HepG2 (cell line): ENCODE results near the gene RSPH9. TPM values are rescaled to one million over a fixed set of nuclear protein-coding genes. Genes with fewer than 3 reads are reported as not detected.

ENCODE experiments used
- CREM ChIP-seq, 2 experiments: sonication (generic) in 1 of 2; formaldehyde crosslinking in 1 of 2; IDR thresholded peaks; 2 replicates each; pipeline versions ENCODE4 v1.4.0 to v1.6.1; 2016 to 2020; ENCODE audit warnings: antibody characterized with exemption in 1 of 2, mild to moderate bottlenecking in 1 of 2, missing genetic modification reagents in 1 of 2
- DNMT1 ChIP-seq: sonication (generic); formaldehyde crosslinking; IDR thresholded peaks from 2 replicates; pipeline ENCODE4 v1.5.1; 2020; ENCODE audit warnings: mild to moderate bottlenecking, missing genetic modification reagents
- EHMT2 ChIP-seq: fragments of 200-600 bp; sonication (generic); IDR thresholded peaks from 2 replicates; pipeline ENCODE4 v1.7.0; 2017; ENCODE audit warnings: antibody characterized with exemption, low read depth, low read length, borderline replicate concordance
- KIAA2018 ChIP-seq: sonication (generic); formaldehyde crosslinking; IDR thresholded peaks from 2 replicates; pipeline ENCODE4 v1.5.0; 2020; ENCODE audit warnings: mild to moderate bottlenecking, missing genetic modification reagents, borderline replicate concordance
- PRPF4 ChIP-seq: fragments of 200-400 bp; formaldehyde crosslinking; IDR thresholded peaks from 2 replicates; pipeline ENCODE4 v1.6.1; 2016; ENCODE audit warnings: low read length, low read depth; ENCODE audit not compliant: poor library complexity, severe bottlenecking
- SIX4 ChIP-seq: sonication (generic); formaldehyde crosslinking; IDR thresholded peaks from 2 replicates; pipeline ENCODE4 v1.4.0; 2020; ENCODE audit warnings: missing genetic modification reagents
- SP5 ChIP-seq: IDR thresholded peaks from 2 replicates; pipeline ENCODE4 v1.6.1; 2016; ENCODE audit warnings: low read depth, borderline replicate concordance
- SRSF4 ChIP-seq: fragments of 200-400 bp; formaldehyde crosslinking; IDR thresholded peaks from one replicate; pipeline ENCODE4 v1.6.1; 2018; ENCODE audit warnings: mild to moderate bottlenecking, low read depth, low read length, moderate library complexity; ENCODE audit not compliant: poor library complexity, severe bottlenecking
- ZFP62 ChIP-seq: sonication (generic); formaldehyde crosslinking; IDR thresholded peaks from 2 replicates; pipeline ENCODE4 v1.4.0; 2020; ENCODE audit warnings: missing genetic modification reagents
- ZNF337 ChIP-seq: sonication (generic); formaldehyde crosslinking; IDR thresholded peaks from 2 replicates; pipeline ENCODE4 v1.5.1; 2020; ENCODE audit warnings: missing genetic modification reagents, low read depth, mild to moderate bottlenecking, borderline replicate concordance
- ZNF513 ChIP-seq: sonication (generic); formaldehyde crosslinking; conservative IDR thresholded peaks from 2 replicates; pipeline ENCODE4 v1.5.0; 2020; ENCODE audit warnings: missing genetic modification reagents
- polyA plus RNA-seq, 8 experiments: library from polyadenylated mRNA; depleted of rRNA in 3 of 8; stranded (reverse) in 7 of 8; unstranded in 1 of 8; fragments of >200 nt; fragmentation: Illumina TruSeq in 4 of 8; extraction: Trizol in 4 of 8; gene quantifications; 2 replicates each; pipeline versions ENCODE4 v1.2.1 to v1.2.3, GENCODE V29; 2011 to 2016; ENCODE audit warnings: low read depth in 4 of 8, missing spikeins in 1 of 8, mixed read lengths in 1 of 8; ENCODE audit not compliant: insufficient read depth in 1 of 8
- total RNA-seq, 5 experiments: library from RNA; depleted of rRNA; stranded (reverse); fragments of >200 nt; fragmentation: Illumina TruSeq; extraction: Trizol; gene quantifications; 2 replicates each; pipeline ENCODE4 v1.2.3, GENCODE V29; 2016; ENCODE audit warnings: low read depth in 1 of 5
- TF ChIP-seq, protein P1 (sequence below): sonication (generic); formaldehyde crosslinking; IDR thresholded peaks from 2 replicates; pipeline ENCODE4 v1.4.0; 2020; ENCODE audit warnings: missing genetic modification reagents
- TF ChIP-seq, protein P2 (sequence below): sonication (generic); formaldehyde crosslinking; IDR thresholded peaks from 2 replicates; pipeline ENCODE4 v1.4.0; 2020; ENCODE audit warnings: missing genetic modification reagents, low read depth, mild to moderate bottlenecking, borderline replicate concordance
- TF ChIP-seq, protein P3 (sequence below): sonication (generic); formaldehyde crosslinking; IDR thresholded peaks from 2 replicates; pipeline ENCODE4 v1.5.1; 2020; ENCODE audit warnings: missing genetic modification reagents, mild to moderate bottlenecking, borderline replicate concordance

Gene RSPH9
- total and polyA plus RNA-seq, 2 of the 13 experiments (the other 11 are each of a cell fraction or from before 2014, with no cell fraction given) = 0.04 TPM; not detected in 1

DNA sequence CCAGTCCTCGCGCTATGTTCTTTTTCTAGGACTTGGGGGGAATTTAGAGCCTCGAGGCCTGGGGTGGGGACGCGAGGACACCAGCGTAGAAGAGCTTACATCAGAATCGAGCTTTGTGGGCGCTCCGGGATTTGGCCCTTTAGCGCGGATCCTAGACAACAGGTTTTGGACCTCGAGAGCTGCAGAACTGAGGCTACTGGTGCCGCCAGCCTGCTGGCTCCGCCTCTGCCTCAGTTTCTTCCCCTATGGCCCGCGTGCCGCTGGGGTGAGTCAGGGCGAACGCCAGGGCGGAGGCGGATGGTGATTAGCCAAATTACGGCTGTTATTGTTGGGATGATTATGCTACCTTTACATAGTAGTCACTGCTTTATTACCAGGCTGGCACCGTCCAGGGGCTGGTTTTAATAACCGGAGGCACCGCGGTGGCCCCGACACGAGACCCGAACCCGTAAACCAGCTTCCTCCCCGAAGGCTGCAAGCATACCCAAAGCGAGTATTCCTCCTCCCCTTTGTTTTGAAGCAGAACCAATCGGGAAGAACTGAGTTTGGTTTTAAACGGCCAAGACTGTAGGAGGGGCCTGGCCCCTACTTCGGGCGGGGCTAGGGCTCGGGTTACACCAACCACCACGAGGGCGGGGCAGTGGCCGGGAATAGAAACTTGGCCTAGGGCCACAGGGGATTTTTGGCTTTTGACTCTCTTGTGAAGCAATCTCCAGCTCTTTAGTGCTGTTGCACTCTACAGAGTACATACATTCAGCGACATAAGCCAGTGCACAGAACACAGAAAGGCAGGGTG is 15.1 kb upstream of the RSPH9 start (continued):
- TF ChIP-seq, protein P1, sequence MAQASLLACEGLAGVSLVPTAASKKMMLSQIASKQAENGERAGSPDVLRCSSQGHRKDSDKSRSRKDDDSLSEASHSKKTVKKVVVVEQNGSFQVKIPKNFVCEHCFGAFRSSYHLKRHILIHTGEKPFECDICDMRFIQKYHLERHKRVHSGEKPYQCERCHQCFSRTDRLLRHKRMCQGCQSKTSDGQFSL = peak; percentile 60
- TF ChIP-seq EHMT2 (no peak), PRPF4 (no peak), SIX4 (CRISPR knock-in tag) (peak; percentile 99), ZNF513 (CRISPR knock-in tag) (0 out of 2 replicates have a peak, but pooled peaks have one; percentile 38), SRSF4 (no peak), KIAA2018 (CRISPR knock-in tag) (no peak), DNMT1 (CRISPR knock-in tag) (no peak), ZNF337 (peak; percentile 71; the same call in 1 of the 2 replicates), CREM (IDR thresholded peaks at IDR 0.05) (peak; percentile 66; the same call in 1 of the 2 replicates), CREM (CRISPR knock-in tag; IDR thresholded peaks at IDR 0.05) (no peak), ZFP62 (no peak), SP5 (CRISPR knock-in tag) (peak; percentile 96)
- TF ChIP-seq, protein P2, sequence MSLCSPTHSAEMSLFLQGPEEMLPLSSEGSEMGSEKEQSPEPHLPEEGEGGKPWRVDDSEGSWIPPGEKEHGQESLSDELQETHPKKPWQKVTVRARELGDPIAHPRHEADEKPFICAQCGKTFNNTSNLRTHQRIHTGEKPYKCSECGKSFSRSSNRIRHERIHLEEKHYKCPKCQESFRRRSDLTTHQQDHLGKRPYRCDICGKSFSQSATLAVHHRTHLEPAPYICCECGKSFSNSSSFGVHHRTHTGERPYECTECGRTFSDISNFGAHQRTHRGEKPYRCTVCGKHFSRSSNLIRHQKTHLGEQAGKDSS = peak; percentile 56; the same call in 1 of the 2 replicates
- TF ChIP-seq, protein P3, sequence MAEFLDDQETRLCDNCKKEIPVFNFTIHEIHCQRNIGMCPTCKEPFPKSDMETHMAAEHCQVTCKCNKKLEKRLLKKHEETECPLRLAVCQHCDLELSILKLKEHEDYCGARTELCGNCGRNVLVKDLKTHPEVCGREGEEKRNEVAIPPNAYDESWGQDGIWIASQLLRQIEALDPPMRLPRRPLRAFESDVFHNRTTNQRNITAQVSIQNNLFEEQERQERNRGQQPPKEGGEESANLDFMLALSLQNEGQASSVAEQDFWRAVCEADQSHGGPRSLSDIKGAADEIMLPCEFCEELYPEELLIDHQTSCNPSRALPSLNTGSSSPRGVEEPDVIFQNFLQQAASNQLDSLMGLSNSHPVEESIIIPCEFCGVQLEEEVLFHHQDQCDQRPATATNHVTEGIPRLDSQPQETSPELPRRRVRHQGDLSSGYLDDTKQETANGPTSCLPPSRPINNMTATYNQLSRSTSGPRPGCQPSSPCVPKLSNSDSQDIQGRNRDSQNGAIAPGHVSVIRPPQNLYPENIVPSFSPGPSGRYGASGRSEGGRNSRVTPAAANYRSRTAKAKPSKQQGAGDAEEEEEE (CRISPR knock-in tag) = 0 out of 2 replicates have a peak, but pooled peaks have one; percentile 56
